ENCODE measurements around the gene PHLDA3. TPM values are rescaled to one million over a fixed set of nuclear protein-coding genes. Genes with fewer than 3 reads are reported as not detected.

Gene PHLDA3
- total and polyA plus RNA-seq, 2 of the 13 experiments (the other 11 are each of a cell fraction or from before 2014, with no cell fraction given) = 16.7 to 33.6 TPM

- TF ChIP-seq, protein P1, sequence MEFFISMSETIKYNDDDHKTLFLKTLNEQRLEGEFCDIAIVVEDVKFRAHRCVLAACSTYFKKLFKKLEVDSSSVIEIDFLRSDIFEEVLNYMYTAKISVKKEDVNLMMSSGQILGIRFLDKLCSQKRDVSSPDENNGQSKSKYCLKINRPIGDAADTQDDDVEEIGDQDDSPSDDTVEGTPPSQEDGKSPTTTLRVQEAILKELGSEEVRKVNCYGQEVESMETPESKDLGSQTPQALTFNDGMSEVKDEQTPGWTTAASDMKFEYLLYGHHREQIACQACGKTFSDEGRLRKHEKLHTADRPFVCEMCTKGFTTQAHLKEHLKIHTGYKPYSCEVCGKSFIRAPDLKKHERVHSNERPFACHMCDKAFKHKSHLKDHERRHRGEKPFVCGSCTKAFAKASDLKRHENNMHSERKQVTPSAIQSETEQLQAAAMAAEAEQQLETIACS (CRISPR knock-in tag; IDR thresholded peaks at IDR 0.05) = no peak
- TF ChIP-seq ZNF704 (CRISPR knock-in tag; IDR thresholded peaks at IDR 0.05; ENCODE audit: borderline replicate concordance) (no peak), EEA1 (CRISPR knock-in tag; IDR thresholded peaks at IDR 0.05; ENCODE audit: borderline replicate concordance) (no peak), ZNF577 (CRISPR knock-in tag; IDR thresholded peaks at IDR 0.05; ENCODE audit: borderline replicate concordance, low read depth) (no peak), KDM3A (CRISPR knock-in tag; IDR thresholded peaks at IDR 0.05; ENCODE audit: low read depth) (0 out of 2 replicates have a peak, but pooled peaks have one; percentile 43), EED (CRISPR knock-in tag; IDR thresholded peaks at IDR 0.05) (no peak), PHB2 (IDR thresholded peaks at IDR 0.05; ENCODE audit: partially characterized antibody) (no peak), ZNF687 (CRISPR knock-in tag; IDR thresholded peaks at IDR 0.05) (peak; percentile 81), MAZ (IDR thresholded peaks at IDR 0.05; ENCODE audit: borderline replicate concordance, low read depth, low read length) (peak; percentile 18; the same call in 1 of the 2 replicates), MAZ (CRISPR knock-in tag; IDR thresholded peaks at IDR 0.05; ENCODE audit: low read depth) (peak; percentile 84), RNF2 (conservative IDR thresholded peaks at IDR 0.05; ENCODE audit: low read depth) (no peak), ZNF101 (CRISPR knock-in tag; IDR thresholded peaks at IDR 0.05; ENCODE audit: borderline replicate concordance, low read depth) (no peak), ZNF850 (CRISPR knock-in tag; conservative IDR thresholded peaks at IDR 0.05) (no peak), MZF1 (CRISPR knock-in tag; IDR thresholded peaks at IDR 0.05; ENCODE audit: borderline replicate concordance) (no peak), ZSCAN22 (CRISPR knock-in tag; IDR thresholded peaks at IDR 0.05) (no peak), ZC3H13 (CRISPR knock-in tag; IDR thresholded peaks at IDR 0.05) (no peak), RELA (CRISPR knock-in tag; IDR thresholded peaks at IDR 0.05) (no peak), ARNTL (CRISPR knock-in tag; IDR thresholded peaks at IDR 0.05) (no peak), ZNF546 (CRISPR knock-in tag; conservative IDR thresholded peaks at IDR 0.05) (no peak), SMYD3 (CRISPR knock-in tag; IDR thresholded peaks at IDR 0.05) (no peak), ZNF83 (CRISPR knock-in tag; IDR thresholded peaks at IDR 0.05; ENCODE audit: borderline replicate concordance) (no peak), HNF4G (IDR thresholded peaks at IDR 0.05; ENCODE audit: borderline replicate concordance, low read depth, low read length) (no peak), HNF4G (CRISPR knock-in tag; IDR thresholded peaks at IDR 0.05; ENCODE audit: borderline replicate concordance, low read depth) (no peak)
- TF ChIP-seq, protein P2, sequence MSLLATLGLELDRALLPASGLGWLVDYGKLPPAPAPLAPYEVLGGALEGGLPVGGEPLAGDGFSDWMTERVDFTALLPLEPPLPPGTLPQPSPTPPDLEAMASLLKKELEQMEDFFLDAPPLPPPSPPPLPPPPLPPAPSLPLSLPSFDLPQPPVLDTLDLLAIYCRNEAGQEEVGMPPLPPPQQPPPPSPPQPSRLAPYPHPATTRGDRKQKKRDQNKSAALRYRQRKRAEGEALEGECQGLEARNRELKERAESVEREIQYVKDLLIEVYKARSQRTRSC (CRISPR knock-in tag; IDR thresholded peaks at IDR 0.05; ENCODE audit: low read depth) = no peak
These were observed 12.9 kb upstream of the PHLDA3 start (continued) for GRCh38 chr1:201481761-201482493.
